HG03139 (cell line): ENCODE measurements around the gene YBEY.

Experiments
- ATAC-seq: cut with Tn5 transposase; IDR thresholded peaks from one replicate; pipeline ENCODE4 v1.9.1; 2021; ENCODE audit not compliant: unreplicated experiment

YBEY gene

DNA sequence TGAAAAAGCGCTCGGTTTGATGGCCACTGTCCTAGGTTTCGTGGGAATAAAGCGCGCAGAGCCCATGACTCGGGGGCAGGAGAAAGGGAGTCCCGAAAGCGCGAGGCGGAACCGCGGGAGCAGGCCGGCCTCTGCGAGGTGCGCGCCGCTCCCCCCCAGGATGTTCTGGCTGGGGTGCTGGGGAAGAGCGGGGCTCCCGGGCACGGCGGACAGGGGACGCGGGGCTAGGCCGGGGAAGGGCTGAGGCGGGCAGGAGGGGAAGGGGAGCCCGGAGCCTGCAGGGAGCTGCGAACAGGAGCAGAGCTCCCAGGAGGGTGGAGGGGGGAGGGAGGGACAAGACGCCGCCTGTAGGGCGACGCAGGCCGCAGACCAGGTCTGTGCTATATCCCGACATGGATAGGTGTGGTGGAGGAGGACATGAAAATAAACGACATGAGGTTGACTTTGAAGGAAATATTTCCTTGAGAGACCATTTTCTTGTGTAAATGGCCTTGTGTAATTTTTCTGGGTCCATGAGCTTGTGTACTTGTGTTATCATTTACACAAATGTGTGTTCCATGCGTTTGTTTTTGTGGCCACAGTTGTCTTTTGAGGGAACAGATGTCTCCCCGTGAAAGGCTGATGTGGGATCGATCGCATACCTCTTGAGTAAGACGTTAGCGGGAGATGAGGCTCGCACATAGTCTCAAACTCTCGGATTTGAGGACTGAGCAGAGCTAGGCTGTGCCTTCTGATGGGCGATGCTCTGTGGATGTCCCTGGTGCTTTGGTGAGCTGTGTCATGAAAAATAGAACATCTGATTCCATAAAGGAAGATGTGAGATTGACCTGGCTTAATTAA, 39.2 kb downstream of the YBEY start:
- ATAC-seq = no peak

DNA sequence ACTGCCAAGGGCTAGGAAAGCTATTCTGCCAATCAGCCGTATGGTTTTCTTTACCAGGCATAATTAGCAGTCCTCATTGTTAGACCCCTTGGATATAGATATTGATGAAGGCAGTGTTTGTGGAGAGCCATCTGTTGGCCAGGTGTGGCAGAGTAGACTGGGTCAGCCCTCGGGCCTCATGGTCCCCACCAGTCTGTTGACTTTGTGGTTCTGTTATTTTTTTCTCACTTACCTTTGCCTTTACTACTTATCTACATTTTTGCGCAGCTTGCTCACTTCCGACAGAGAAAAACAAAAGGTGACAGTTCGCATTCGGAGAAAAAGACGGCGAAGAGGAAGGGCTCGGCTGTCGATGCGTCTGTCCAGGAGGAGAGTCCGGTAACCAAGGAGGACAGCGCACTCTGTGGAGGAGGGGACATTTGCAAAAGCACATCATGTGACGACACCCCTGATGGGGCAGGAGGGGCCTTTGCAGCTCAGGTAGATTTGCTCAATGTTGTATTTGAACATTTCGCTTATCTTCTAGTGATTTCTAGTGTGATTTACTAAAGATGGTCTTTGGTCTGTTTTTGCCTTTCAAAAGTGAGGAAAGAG, 40.1 kb downstream of the YBEY start:
- ATAC-seq = no peak

DNA sequence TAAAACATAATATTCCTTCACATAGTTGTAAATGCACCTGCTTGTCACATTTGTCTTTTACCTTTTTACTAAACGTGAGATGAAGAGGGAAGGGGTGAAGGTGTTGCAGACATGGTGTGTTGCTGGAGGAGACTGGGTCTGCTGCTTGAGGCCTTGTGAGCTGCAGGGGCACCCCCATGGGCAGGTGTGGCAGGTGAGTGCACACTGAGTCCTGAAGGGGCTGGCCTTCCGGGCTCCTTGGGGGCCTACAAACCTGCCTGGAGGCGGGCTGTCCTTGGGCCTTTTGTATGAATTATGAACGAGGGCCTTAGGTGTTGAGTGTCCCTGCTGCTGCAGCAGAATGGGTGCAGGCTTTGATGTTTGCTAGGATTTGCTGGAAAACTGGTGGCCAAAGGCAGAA, 41.6 kb downstream of the YBEY start:
- no peak for ATAC-seq

DNA sequence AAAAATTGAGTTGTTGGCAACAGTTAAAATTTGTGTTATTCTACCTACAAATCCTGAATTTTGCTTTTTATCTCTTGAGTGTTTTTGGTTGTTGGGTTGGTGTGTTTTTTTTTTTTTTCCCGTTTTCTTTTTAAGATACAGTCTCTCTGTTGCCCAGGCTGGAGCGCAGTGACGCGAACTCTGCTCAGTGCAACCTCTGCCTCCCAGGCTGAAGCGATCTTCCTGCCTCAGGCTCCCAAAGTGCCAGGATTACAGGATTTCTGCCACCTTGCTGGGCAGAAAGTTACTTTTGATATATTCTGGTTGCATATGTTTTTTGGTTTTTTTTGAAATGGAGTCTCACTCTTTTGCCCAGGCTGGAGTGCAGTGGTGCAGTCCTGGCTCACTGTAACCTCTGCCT, 42.0 kb downstream of the YBEY start:
- no peak for ATAC-seq

DNA sequence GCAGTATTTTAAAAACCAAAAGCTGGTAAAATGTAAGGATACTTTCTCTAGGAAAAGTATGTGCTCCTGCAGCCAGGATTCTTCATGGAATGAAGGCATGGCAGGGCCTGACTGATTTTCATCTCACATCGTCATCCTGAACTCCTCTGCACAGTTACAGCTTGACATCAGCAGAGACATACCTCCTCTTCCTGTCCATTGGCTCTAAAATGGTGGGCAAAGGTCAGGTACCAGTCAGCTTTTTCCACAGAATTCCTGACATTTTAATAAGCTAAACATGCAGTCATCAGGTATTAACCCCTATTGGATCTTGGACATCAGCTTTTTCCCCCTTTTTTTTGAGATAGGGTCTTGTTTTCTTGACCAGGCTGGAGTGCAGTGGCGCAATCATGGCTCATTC, 43.7 kb downstream of the YBEY start:
- ATAC-seq = no peak

DNA sequence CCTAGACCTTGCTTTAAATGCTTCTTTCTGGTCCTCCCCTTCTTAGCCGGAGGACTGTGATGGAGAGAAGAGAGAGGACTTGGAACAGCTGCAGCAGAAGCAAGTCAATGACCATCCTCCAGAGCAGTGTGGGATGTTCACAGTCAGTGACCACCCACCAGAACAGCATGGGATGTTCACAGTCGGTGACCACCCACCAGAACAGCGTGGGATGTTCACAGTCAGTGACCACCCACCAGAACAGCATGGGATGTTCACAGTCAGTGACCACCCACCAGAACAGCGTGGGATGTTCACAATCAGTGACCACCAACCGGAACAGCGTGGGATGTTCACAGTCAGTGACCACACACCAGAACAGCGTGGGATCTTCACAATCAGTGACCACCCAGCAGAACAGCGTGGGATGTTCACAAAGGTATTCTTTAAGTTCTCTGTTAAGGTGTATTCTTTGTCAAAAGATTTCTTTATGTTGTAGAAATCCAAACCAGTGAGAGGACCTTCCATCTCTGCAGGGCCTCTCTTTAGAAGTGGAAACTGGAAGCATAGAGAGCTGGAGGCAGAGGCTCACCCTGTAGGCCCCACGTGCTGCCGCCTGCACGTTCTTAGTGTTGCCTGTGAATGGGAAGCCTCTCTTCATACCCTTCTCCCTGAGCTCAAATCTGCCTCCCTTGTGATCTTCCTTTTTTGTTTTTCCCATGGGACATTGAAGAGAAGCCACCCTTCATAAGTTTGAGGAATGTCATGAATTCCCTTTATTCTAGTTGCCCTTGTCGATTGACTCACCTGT, 48.4 kb downstream of the YBEY start:
- no peak for ATAC-seq

DNA sequence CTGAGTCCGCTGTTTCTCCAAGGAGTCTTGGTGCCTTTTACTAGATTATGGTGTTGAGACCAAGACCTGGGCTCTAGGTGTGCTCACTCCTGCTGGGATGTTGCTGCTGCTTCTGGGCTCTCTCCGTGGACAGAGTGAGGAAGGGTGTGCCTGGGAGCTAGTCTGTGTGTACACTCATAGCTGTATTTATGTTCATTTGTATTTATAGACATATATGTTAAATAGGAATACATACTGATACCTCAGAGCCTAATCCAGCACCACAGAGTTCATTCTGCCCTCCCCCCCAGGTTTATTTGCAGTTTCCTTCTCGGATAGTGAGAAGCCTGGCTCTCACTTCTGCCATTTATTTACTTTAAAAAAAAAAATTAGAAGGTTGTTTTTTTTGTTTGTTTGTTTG, 50.5 kb downstream of the YBEY start:
- ATAC-seq = no peak

DNA sequence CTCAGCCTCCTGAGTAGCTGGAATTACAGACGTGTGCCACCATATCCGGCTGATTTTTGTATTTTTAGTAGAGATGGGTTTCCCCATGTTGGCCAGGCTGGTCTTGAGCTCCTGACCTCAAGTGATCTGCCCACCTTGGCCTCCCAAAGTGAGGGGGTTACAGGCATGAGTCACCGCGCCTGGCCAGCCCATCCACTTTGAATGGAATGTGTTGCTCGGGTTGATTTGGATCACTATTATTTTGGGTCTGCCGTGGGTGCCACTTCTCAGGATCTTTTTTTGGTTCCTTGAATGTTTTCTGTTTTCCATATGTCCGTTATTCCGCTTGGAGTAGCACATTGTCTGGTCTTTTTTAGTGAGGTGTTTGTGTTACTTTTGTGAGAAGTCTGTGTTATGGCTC, 54.9 kb downstream of the YBEY start:
- no peak for ATAC-seq

DNA sequence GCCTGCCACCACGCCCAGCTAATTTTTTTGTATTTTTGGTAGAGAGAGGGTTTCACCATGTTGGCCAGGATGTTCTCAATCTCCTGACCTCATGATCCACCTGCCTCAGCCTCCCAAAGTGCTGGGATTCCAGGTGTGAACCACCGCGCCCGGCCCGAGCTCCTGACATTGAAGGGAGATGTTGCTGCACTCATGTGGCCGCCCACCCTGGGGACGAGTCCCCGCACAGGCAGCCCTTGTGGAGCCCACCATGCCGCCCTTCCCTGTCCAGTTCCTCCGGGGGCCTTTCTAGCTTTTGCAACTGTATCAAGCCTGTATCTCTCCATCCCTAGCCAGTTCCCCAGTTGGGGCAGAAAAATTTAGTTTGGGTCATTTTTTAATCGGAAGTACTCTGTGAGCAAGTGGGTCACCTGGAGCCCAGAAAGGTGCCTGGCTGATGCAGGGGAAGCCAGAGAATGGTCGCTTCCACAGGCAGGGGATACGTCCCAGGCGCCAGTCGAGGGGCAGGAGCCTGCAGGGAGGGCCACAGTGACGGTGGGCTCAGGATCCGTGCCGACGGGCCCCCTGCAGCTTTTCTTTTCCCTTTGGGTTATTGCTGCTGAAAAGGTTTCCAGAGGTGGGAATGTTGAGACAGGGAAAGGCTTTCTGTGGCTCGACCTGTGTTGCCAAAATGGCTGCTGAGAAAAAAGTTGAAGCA, 58.2 kb downstream of the YBEY start:
- ATAC-seq = no peak

DNA sequence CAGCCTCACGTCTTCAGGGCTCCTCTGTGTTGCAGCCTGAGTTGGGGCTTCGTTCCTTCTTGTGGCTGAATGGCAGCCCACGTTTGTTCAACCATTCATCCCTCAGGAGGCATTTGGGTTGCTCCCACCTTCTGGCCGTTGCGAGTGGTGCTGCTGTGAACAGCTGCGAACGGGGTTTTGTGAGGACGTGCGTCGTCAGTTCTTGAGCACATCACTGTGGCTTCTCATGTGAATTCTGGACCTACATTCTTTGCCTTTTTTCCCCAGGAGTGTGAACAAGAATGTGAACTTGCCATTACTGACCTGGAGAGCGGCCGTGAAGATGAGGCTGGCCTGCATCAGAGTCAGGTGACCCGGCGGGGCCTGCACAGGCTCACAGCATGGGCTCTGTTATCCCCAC, 59.7 kb downstream of the YBEY start:
- no peak for ATAC-seq

DNA sequence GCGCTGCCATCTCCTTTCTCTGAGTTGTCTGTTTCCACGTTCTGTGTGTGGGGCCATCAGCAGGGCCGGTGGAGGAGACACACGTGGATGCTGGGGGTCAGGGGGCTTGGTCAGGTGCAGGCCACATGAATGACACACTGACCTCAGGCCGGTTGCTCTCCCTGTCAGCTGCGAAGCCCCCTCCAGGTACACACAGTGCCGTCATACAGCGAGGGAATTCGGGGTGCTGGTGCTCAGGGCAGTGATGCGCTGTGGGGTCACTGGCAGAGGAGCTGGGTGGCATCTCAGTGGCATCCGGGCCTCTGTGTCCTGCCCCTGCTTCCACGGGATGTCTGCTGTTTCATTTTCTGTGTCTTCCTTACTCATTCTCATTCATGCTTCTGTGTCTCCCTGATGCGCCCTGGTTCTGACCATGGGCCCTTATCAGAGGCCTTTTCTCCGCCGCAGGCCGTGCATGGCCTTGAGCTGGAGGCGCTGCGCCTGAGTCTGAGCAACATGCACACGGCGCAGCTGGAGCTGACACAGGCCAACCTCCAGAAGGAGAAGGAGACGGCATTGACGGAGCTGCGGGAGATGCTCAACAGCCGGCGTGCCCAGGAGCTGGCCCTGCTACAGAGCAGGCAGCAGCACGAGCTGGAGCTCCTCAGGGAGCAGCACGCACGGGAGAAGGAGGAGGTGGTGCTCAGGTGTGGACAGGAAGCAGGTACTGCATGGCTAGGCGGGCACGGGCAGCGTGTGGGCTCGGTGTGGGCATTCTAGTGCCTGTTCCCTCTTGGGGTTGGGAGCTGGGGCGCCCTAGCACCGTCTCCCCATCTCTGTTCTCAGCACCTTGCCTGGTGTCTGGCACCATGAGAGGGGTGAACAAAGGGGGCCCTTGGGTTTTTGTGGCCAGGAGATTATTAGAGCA, 60.4 kb downstream of the YBEY start:
- ATAC-seq = no peak

DNA sequence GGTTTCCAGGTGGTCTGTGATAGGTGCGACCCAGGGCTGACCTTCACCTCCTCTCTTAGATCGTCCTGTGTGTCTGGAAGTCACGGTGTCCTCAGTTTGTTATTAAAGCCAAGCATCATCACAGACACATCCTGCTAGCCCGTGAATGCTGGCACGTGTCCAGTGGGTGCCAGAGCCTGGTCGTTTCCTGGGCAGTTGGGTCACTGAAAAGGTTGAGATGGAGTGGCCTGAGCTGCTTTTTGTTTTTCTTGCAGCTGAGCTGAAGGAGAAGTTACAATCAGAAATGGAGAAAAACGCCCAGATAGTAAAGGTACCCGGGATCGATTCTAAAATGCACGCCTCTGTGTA, 61.0 kb downstream of the YBEY start:
- no peak for ATAC-seq
